Transverse colon (tissue), 3 donors: ENCODE data around the gene THSD4.

Experiments used
- CTCF ChIP-seq, 5 experiments: fragments of 200-600 bp in 3 of 5; fragments of 450-650 bp in 2 of 5; sonication (generic) in 3 of 5; IDR thresholded peaks; 1 replicate in 2 of 5; 2 replicates in 3 of 5; pipeline ENCODE4 v1.5.1; 2016 to 2017; ENCODE audit warnings: antibody characterized with exemption in 5 of 5, inconsistent platforms in 3 of 5, mild to moderate bottlenecking in 2 of 5, moderate library complexity in 1 of 5
- POLR2A ChIP-seq: fragments of 450-650 bp; IDR thresholded peaks from one replicate; pipeline ENCODE4 v1.6.1; 2016; ENCODE audit warnings: antibody characterized with exemption, mild to moderate bottlenecking, moderate library complexity

- TF ChIP-seq CTCF (IDR thresholded peaks at IDR 0.05) (no peak), POLR2A (no peak)
Measured at GRCh38 chr15:71585159-71585558, 469.9 kb downstream of the THSD4 start.
